ENCODE results near the gene PPP2R5B. TPM values are rescaled to one million over a fixed set of nuclear protein-coding genes. Genes with fewer than 3 reads are reported as not detected.

Gene PPP2R5B
- total RNA-seq, 2 experiments from 2014 or later, result 8.6 to 16.2 TPM

GRCh38 chr11:64909653-64910343, 14.7 kb upstream of the PPP2R5B start:
- Histone ChIP-seq H3K79me2 (ENCODE audit: insufficient read depth, low read depth, low read length) (no peaks in the 10 kb centered on the region), H4K20me1 (ENCODE audit: insufficient read depth, low read length) (no peaks in the 10 kb centered on the region), H3K4me1 (ENCODE audit: insufficient read depth, low read length, poor library complexity, severe bottlenecking) (no peaks in the 10 kb centered on the region), H3K36me3 (ENCODE audit: insufficient read depth, low read length) (peaks cover 71% of the 10 kb centered on the region), H3K27ac (ENCODE audit: low read depth, low read length, poor library complexity, severe bottlenecking) (no peak overlapping the region), H3K4me3 (ENCODE audit: low read depth, low read length, poor library complexity, severe bottlenecking) (no peak overlapping the region), H3K9me3 (ENCODE audit: low read length) (no peaks in the 10 kb centered on the region), H2AFZ (ENCODE audit: low read length) (no peak overlapping the region), H3K4me2 (ENCODE audit: low read length) (no peak overlapping the region), H3K9me2 (ENCODE audit: insufficient read depth, low read length) (no peaks in the 10 kb centered on the region)
- no peak for DNase-seq (ENCODE audit: low spot score)
- TF ChIP-seq EZH2phosphoT487 (IDR thresholded peaks at IDR 0.05; ENCODE audit: borderline replicate concordance, low read depth, low read length) (no peak), CTCF (conservative IDR thresholded peaks at IDR 0.05; ENCODE audit: low read length) (no peak)
- POLR2A ChIA-PET, result no interaction called here
- no TSS peak for BruUV-seq (replicated peaks)
- intact Hi-C loops (cut with micrococcal nuclease; ENCODE audit: unreplicated experiment), result loop anchor here (10.0 kb wide), 1 partner anchor 175 kb away; the partner anchor contains the start of genes CDCA5 and ZFPL1
- CTCF ChIA-PET (ENCODE audit: unreplicated experiment), result no interaction called here

GRCh38 chr11:64910451-64911093, 13.9 kb upstream of the PPP2R5B start:
- Histone ChIP-seq H2AFZ (ENCODE audit: low read length) (no peak overlapping the region), H3K9me3 (ENCODE audit: low read length) (no peaks in the 10 kb centered on the region), H3K4me2 (ENCODE audit: low read length) (no peak overlapping the region), H4K20me1 (ENCODE audit: insufficient read depth, low read length) (no peaks in the 10 kb centered on the region), H3K27ac (ENCODE audit: low read depth, low read length, poor library complexity, severe bottlenecking) (no peak overlapping the region), H3K36me3 (ENCODE audit: insufficient read depth, low read length) (peaks cover 64% of the 10 kb centered on the region), H3K9me2 (ENCODE audit: insufficient read depth, low read length) (no peaks in the 10 kb centered on the region), H3K4me1 (ENCODE audit: insufficient read depth, low read length, poor library complexity, severe bottlenecking) (peaks cover 6% of the 10 kb centered on the region), H3K79me2 (ENCODE audit: insufficient read depth, low read depth, low read length) (no peaks in the 10 kb centered on the region), H3K4me3 (ENCODE audit: low read depth, low read length, poor library complexity, severe bottlenecking) (no peak overlapping the region)
- TF ChIP-seq EZH2phosphoT487 (IDR thresholded peaks at IDR 0.05; ENCODE audit: borderline replicate concordance, low read depth, low read length), result no peak
- TF ChIP-seq CTCF (conservative IDR thresholded peaks at IDR 0.05; ENCODE audit: low read length), result no peak
- DNase-seq (ENCODE audit: low spot score), result no peak
- ChIA-PET CTCF (ENCODE audit: unreplicated experiment) (no interaction called here), POLR2A (no interaction called here)
- BruUV-seq (replicated peaks), result no TSS peak
- intact Hi-C loops (cut with micrococcal nuclease; ENCODE audit: unreplicated experiment), result loop anchor here (10.0 kb wide), 1 partner anchor 174 kb away; the partner anchor contains the start of genes CDCA5 and ZFPL1

GRCh38 chr11:64911142-64911541, 13.3 kb upstream of the PPP2R5B start:
- intact Hi-C loops (cut with micrococcal nuclease; ENCODE audit: unreplicated experiment), result loop anchor here (10.0 kb wide), 1 partner anchor 174 kb away; the partner anchor contains the start of genes CDCA5 and ZFPL1
- Histone ChIP-seq H3K4me1 (ENCODE audit: insufficient read depth, low read length, poor library complexity, severe bottlenecking) (peaks cover 11% of the 10 kb centered on the region), H4K20me1 (ENCODE audit: insufficient read depth, low read length) (no peaks in the 10 kb centered on the region), H3K9me2 (ENCODE audit: insufficient read depth, low read length) (no peaks in the 10 kb centered on the region), H3K27ac (ENCODE audit: low read depth, low read length, poor library complexity, severe bottlenecking) (no peak overlapping the region), H2AFZ (ENCODE audit: low read length) (no peak overlapping the region), H3K79me2 (ENCODE audit: insufficient read depth, low read depth, low read length) (peaks cover 4% of the 10 kb centered on the region; the same call in 1 of the 2 replicates), H3K36me3 (ENCODE audit: insufficient read depth, low read length) (peaks cover 58% of the 10 kb centered on the region), H3K4me2 (ENCODE audit: low read length) (no peak overlapping the region), H3K4me3 (ENCODE audit: low read depth, low read length, poor library complexity, severe bottlenecking) (no peak overlapping the region), H3K9me3 (ENCODE audit: low read length) (no peaks in the 10 kb centered on the region)
- DNase-seq (ENCODE audit: low spot score), result no peak
- CTCF ChIA-PET (ENCODE audit: unreplicated experiment), result no interaction called here
- BruUV-seq (replicated peaks), result no TSS peak
- TF ChIP-seq CTCF (conservative IDR thresholded peaks at IDR 0.05; ENCODE audit: low read length) (no peak), EZH2phosphoT487 (IDR thresholded peaks at IDR 0.05; ENCODE audit: borderline replicate concordance, low read depth, low read length) (no peak)
- POLR2A ChIA-PET, result interaction anchor here (0.6 to 1.0 kb wide), 2 partner anchors 164 to 464 kb away, joined by 3 to 4 read pairs; no protein-coding TSS in a partner anchor

Data from OCI-LY7 (cell line).